Duodenal mucosa (tissue), 2 donors: ENCODE results near the gene PDGFC.

Source experiments
- H3K27ac ChIP-seq: one replicate; pipeline ENCODE4 v1.7.0; 2013; ENCODE audit warnings: low read depth, low read length
- H3K27me3 ChIP-seq, 2 donors: one replicate each; pipeline ENCODE4 v1.7.0; 2013; ENCODE audit warnings: low read length in 2 of 2, control low read depth in 1 of 2; ENCODE audit not compliant: insufficient read depth in 2 of 2, control insufficient read depth in 1 of 2
- H3K36me3 ChIP-seq, 2 donors: one replicate each; pipeline ENCODE4 v1.7.0; 2013; ENCODE audit warnings: low read length in 2 of 2, control low read depth in 1 of 2; ENCODE audit not compliant: insufficient read depth in 2 of 2, control insufficient read depth in 1 of 2
- H3K4me1 ChIP-seq, 2 donors: one replicate each; pipeline ENCODE4 v1.7.0; 2013; ENCODE audit warnings: low read length in 2 of 2, control low read depth in 1 of 2; ENCODE audit not compliant: insufficient read depth in 2 of 2, control insufficient read depth in 1 of 2
- H3K4me3 ChIP-seq, 2 donors: one replicate each; pipeline ENCODE4 v1.7.0; 2013; ENCODE audit warnings: low read length in 2 of 2, low read depth in 1 of 2
- H3K9ac ChIP-seq, 2 donors: one replicate each; pipeline ENCODE4 v1.7.0; 2013; ENCODE audit warnings: low read length in 2 of 2, low read depth in 1 of 2
- H3K9me3 ChIP-seq, 2 donors: one replicate each; pipeline ENCODE4 v1.7.0; 2013; ENCODE audit warnings: low read length in 2 of 2, control low read depth in 1 of 2; ENCODE audit not compliant: control insufficient read depth in 1 of 2

The PDGFC gene

DNA sequence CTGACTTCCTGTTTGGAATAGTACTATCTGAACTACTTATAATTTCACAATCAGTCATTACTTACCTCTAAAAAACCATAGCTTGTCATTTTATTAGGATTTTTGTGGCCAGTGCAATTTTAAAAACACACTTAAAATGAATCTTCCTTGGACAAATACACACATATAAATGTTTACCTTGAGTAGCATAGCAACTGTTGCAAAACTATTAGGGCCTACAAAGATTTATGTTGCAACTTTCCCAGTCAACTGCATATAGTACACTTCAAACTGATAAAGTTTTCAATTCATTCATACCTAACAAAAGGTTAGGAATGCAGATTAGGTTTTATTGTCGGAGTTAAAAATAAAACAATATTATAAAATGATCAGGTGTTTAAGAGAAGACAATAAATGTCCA is 193.0 kb downstream of the PDGFC start:
- Histone ChIP-seq H3K4me3 (no peak overlapping the region), H3K9ac (no peak overlapping the region), H3K27me3 (no peaks in the 10 kb centered on the region), H3K4me1 (peaks cover 0 to 10% of the 10 kb centered on the region in 2 donors), H3K36me3 (no peaks in the 10 kb centered on the region), H3K9me3 (no peaks in the 10 kb centered on the region), H3K27ac (no peak overlapping the region)

DNA sequence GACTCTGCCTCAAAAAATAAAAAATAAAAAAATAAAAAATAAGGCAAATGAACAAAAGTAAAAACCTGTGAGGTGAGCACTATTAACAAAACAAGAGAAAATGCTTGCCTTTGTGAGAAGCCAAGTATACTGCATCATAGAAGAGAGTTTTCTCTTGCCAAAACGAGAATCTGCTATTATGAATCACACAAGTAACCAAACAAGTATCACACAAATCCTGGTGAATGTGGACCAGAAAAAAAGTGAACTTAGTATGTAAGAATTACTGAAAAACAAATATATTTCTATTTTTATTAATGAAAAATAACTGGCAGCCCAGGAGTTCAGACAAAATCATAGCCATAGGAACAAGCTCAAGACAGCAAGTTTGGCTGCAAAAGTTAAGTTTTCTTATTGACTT is 193.5 kb downstream of the PDGFC start:
- Histone ChIP-seq H3K27ac (no peak overlapping the region), H3K36me3 (no peaks in the 10 kb centered on the region), H3K9ac (no peak overlapping the region), H3K4me3 (no peak overlapping the region), H3K4me1 (peaks cover 0 to 10% of the 10 kb centered on the region in 2 donors), H3K27me3 (no peaks in the 10 kb centered on the region), H3K9me3 (no peaks in the 10 kb centered on the region)

DNA sequence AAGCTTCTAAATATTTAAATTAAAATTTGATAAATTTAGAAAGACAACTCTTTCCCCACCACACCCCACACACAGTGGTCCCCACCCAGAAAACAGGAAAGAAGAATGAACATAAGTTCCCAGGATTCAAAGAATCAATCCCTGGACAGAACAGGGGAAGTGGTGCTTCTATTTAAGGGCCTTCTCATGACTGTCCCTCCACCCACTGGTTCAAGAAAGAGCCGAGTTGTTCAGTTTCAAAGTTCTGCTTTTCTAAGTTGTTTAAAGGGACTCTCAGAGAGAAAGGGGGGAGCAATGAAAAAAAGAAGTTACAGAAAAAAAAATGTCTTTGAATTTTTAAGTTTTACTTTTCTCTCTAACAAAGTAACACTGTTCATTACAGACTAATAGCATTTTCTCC is 195.8 kb downstream of the PDGFC start:
- Histone ChIP-seq H3K27me3 (no peaks in the 10 kb centered on the region), H3K4me3 (no peak overlapping the region), H3K9me3 (no peaks in the 10 kb centered on the region), H3K9ac (no peak overlapping the region), H3K27ac (no peak overlapping the region), H3K36me3 (no peaks in the 10 kb centered on the region), H3K4me1 (peaks cover 0 to 10% of the 10 kb centered on the region in 2 donors)

DNA sequence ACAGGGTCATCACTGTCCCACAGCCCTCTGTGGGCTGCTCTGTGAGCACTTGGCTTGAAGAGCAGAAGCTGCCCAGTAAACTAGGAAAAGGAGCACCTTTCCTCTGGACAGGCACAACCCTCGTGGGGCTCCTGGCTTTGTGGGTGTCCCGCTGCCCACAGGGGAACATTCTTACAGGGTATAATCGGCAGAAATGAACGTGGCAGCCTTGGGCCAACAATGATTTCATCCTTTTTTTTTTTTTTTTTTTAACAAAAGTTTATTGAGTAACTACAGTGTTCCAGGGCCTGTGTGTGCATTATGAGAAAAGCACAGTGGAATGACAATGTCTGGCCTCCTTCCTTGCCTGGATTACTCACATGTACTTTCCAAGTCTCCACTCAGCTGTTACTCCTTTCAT is 197.2 kb downstream of the PDGFC start:
- Histone ChIP-seq H3K27me3 (no peaks in the 10 kb centered on the region), H3K4me1 (peaks cover 0 to 10% of the 10 kb centered on the region in 2 donors), H3K36me3 (no peaks in the 10 kb centered on the region), H3K27ac (no peak overlapping the region), H3K4me3 (no peak overlapping the region), H3K9ac (no peak overlapping the region), H3K9me3 (no peaks in the 10 kb centered on the region)

DNA sequence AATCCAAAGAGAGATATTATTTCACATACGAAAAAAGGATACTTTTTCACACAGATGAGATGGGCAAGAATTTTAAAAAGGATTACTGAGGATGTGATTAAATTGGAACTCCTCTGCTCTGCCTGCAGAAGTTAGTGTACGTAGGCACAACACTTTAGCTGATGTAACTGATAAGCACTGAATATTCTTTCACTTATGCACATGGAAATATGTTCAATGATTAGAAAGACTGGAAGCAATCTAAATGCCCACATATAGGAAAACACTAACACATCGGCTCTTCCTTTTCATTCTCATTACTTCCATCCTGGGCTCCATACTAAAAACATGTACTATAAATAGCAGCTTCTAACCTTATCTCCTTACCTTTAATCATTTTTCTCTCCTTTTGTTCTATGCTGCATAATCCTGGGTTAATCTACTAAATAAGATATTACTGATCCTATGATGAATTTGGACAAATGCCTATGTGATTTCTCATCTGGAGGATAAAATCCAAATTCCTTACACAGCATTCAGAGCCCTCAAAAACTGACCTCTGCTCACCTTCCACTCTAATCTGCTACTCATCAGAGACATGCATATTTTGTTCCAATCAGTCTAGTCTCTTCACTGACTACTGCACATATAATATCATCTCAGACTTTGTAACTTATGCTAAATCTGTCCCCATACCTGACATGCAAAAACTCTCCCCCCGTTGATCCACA is 197.8 kb downstream of the PDGFC start:
- Histone ChIP-seq H3K4me3 (no peak overlapping the region), H3K4me1 (peaks cover 0 to 5% of the 10 kb centered on the region in 2 donors), H3K27me3 (no peaks in the 10 kb centered on the region), H3K36me3 (no peaks in the 10 kb centered on the region), H3K9ac (no peak overlapping the region), H3K27ac (no peak overlapping the region), H3K9me3 (no peaks in the 10 kb centered on the region)

DNA sequence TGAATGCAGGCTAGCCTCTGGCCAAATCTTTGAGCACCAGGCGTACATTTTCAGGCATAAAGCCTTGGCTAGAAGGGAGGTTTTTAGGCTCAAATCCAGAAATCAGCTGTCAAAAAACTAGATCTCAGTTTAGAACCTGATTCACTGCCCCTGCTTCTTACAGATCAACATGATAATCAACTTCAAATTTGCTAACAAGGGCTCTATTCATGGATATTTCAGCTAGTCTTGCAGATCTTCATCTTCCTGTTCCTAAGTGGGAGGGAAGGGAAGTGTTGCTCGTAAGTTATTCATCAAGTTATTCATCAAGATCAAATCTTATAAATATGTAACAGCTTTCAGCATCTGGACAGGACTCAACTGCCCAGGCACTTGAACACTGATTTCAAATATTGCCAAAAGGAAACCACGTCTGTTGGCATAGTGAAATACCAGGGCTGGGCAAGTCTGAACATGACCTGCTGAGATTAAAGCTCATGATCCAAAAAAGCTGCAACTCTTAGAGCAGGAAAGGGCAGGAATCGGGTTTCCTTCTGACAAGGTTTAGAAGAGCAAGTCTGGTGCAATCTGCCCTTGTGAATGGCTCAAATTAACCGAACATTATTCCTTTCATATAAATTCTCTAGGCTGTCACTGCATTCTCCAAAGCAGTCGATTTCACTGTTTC is 200.3 kb downstream of the PDGFC start:
- H3K4me3 ChIP-seq = no peak overlapping the region
- H3K36me3 ChIP-seq = no peaks in the 10 kb centered on the region
- no peak overlapping the region for H3K27ac ChIP-seq
- no peak overlapping the region for H3K9ac ChIP-seq
- H3K9me3 ChIP-seq = no peaks in the 10 kb centered on the region
- H3K27me3 ChIP-seq = no peaks in the 10 kb centered on the region
- H3K4me1 ChIP-seq = peaks cover 0 to 5% of the 10 kb centered on the region in 2 donors

DNA sequence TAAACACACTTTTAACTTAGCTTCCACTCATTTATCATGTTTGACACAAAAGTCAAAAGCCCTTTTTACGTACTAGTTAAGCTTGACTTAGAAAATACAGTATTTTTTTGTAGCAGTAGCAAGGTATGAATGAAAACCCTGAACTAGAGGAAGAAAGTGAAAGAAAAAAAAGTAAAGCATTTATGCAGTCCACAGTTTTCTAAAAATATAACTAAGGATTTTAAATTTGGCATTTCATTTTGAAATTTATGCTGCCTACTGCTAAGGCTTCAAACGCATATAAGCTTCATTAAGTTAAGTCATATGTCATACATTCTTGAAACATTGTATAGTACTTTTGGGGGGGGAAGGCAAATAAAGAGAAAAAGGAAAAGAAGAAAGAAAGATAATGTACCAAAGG is 201.5 kb downstream of the PDGFC start:
- Histone ChIP-seq H3K4me3 (no peak overlapping the region), H3K36me3 (no peaks in the 10 kb centered on the region), H3K4me1 (peaks cover 0 to 5% of the 10 kb centered on the region in 2 donors), H3K9me3 (no peaks in the 10 kb centered on the region), H3K9ac (no peak overlapping the region), H3K27ac (no peak overlapping the region), H3K27me3 (no peaks in the 10 kb centered on the region)

DNA sequence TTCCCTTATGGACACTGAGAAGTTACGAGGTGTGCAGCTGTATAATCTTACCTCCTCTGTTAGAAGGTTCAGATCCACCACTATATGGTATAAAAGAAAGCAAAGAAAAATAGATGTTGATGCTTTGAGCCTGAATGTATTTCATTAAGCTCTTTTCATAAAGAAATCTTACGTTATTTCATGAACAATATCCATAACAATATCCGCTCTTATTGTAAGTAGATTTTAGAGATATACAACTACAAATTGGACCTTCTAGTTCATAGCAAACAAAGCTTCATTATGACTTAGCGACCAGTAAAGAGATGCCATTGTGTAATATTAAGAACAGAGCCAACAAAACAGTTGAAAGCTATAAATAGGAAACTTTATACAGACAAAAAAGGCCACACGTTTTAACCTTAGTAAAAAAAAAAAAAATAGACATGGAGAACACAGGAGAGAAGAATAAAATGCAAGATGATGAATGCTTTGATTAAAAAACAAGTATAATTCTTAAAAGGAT is 203.6 kb downstream of the PDGFC start:
- H3K4me3 ChIP-seq = no peak overlapping the region

DNA sequence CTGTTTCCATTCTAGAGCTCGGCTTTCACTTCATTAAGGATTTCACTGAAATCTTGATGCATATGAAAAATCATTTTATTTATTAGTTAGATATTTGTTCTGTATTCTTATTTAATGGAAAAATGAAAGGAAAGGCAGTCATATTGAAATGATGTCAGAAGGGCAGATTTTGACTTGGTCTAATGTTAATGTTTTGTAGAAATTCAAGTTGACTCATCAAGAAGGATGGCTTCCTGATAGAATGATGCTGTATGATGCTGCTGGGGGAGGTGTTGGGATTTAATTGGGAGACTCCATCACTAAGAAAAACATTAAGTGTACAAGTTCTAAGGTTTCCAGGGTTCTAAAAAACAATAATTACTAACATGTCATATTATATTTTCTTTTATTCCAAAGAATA is 204.8 kb downstream of the PDGFC start:
- Histone ChIP-seq H3K36me3 (no peaks in the 10 kb centered on the region), H3K4me1 (no peaks in the 10 kb centered on the region), H3K9me3 (no peaks in the 10 kb centered on the region), H3K27me3 (no peaks in the 10 kb centered on the region), H3K9ac (no peak overlapping the region), H3K4me3 (no peak overlapping the region), H3K27ac (no peak overlapping the region)

More for the DNA sequence above, 203.6 kb downstream of the PDGFC start:
- H3K27me3 ChIP-seq = no peaks in the 10 kb centered on the region
- H3K9me3 ChIP-seq = no peaks in the 10 kb centered on the region
- H3K4me1 ChIP-seq = no peaks in the 10 kb centered on the region
- H3K9ac ChIP-seq = no peak overlapping the region
- H3K36me3 ChIP-seq = no peaks in the 10 kb centered on the region
- no peak overlapping the region for H3K27ac ChIP-seq

DNA sequence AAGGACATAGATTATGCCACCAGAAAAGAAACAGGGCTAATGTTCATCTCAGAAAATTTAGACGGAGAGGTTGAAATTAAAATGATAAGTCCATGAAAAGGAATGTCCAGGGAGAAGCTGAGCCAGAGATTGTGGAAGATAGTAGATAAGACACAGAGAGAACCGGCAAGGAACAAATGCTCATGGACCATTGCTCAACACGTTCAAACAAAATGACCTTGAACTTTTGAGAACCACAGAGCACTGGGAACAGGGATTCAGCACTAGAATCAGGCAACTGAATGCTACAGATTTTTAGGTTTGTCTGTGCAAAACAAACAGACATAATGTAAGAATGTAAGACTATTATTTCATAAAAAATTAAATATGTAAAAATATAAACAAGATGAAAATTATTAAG is 206.3 kb downstream of the PDGFC start:
- Histone ChIP-seq H3K27ac (no peak overlapping the region), H3K9ac (no peak overlapping the region), H3K4me3 (no peak overlapping the region), H3K27me3 (no peaks in the 10 kb centered on the region), H3K36me3 (no peaks in the 10 kb centered on the region), H3K4me1 (no peaks in the 10 kb centered on the region), H3K9me3 (no peaks in the 10 kb centered on the region)
